Measurements from ENCODE around the gene DNMT1.

Gene DNMT1

DNA sequence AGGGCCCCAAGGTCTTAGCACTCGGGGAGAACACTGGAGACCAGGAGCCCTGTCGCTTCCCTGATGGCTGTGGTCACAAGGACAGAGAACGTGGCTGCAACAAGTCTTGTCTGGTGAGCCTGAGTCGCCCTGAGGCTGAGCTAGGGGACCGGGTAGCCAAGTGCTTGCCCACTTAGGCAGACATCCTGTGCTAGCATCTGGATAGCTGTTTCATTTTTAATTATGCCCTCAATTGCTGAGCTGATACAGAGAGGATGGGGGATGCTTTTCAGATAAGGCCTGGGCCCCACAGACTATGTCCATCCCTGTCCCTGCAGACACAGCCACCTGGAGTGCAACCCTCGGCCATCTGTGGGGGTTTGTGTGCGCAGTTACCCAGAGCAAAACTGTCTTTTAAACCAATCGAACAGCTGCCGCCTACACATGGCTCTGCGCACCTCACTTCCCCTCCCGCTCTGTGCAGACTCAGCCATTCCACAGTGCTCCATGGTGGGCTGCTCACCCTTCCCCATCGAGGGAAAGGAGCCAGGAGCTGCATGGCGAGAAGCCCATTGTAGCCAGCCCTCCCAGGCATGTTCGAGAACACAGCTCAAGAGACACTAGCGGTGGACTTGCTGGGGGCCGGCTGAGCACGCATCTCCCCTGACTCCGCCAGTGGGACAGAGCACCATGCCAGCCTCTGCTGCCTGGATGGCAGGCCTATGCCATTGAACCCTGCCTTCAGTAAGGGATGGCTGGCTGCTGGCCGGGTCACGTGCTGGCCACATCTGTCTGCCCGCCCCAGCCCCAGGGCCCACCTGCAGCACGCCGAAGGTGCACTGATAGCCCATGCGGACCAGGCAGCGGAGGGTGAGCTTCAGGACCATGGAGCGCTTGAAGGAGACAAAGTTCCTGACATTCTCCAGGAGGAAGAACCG, 55.6 kb downstream of the DNMT1 start:
- no peak for DNase-seq

DNA sequence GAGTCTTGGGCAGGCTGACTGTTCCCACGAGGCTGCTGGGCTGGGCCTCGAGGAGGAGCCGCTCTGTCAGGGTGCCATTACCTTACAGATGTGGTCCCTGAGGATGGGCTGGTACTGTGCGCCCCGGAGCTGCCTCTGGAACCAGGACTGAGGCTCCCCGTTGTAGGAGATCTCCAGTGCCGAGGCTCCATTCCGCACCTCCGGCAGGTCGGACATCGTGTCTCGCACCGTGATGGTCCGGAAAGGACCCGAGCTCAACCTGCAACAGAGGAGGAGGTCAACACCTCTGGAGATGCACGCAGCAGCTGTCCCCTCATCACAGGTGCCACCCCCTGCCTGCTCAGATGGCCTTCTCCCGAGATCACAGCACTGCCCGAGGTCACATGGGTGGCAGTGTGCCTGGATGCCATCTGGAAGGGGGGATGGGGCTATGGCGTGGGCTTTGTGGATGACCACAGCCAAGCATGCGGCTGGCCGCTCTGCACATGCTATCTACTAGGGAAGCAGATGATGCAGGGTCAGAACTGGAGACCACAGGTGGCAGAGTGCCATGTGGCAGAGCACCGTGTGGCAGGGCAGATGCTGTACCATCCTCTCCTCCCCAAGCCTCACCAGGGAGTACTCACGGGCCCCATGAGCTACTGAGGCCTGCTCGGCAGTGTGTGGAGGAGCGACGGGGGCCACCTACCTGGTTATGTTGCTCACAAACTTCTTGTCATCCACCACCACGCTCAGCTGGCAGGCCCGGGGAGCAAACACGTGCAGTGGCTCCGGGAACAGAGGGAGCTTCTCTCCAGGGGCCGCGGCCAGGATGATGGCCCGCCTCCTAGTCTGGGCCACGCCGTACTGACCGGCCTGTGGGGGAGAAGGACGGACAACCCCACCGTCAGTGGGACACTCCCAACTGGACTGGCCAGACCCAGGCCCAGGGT, 56.7 kb downstream of the DNMT1 start:
- DNase-seq = no peak

DNA sequence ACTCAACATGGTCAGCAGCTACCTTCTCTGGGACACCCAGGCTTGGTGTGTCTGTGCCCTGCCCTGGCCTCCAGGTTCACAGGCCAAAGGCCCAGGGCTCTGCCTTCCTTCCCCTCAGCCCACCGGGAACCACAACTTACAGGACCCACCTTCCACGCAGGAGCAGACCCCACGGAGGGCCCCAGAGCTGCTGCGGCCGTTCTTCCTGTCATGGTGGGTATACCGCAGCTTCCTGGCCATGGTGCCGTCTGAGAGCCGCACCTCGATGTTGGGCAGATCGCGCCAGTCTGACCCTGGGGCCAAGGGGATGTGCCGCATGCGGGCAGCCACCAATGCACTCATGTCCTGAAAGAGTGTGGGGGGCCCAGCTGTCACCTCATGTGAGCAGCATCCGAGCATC, 57.8 kb downstream of the DNMT1 start:
- no peak for DNase-seq

DNA sequence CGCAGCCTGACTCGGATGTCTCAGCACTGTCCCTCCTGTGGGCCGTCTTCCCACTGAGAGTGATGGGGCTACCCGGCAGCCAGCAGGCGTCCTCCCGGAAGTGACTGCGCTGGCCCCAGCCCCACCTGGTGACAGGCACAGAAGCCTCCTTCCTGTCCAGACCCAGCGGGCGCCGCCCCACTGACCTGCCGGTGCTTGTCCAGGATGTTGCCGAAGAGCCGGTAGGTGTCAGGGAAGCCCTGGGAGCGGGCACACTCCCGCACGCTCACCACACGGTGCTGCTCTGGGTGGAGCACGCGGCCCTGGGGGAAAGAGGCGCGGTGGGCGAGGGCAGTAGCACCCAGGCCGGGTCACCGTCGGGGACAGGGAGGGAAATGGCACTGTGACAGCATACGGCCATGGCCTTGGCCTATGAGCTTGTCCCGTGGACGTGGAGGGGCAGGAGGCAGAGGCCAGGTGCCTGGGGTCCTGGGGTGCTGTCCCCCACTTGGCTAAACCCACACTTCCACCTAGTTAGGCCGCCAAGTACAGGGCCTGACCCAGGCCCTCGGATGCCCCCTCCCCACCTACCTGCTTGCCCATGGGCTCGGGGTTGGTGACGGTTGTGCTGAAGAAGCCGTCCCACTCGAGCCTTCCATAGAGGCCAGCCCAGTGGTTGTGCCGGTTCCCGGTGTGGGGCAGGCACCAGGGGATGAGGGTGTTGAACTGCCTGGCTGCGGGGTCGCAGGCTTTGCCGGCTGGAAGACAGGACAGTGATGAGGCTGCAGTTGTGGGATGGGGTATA, 59.0 kb downstream of the DNMT1 start:
- DNase-seq = no peak

DNA sequence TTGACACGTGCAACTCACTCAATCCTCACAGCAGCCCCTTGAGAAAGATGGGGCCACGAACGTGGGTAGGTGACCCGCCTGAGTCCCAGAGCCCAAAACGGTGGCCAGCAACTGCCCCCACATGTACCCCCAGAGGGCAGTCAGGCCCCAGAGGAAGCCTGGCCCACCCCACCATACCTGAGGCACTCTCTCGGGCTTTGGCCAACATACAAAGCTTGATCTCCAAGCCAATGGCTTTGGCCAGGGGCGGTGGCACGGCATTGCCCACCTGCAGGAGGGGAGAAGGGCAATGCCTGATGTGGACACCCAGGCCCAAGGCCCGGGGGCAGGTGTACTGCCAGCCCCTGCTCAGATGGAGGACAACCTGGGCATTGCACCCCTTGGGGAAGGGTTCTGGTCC, 60.7 kb downstream of the DNMT1 start:
- DNase-seq = no peak

DNA sequence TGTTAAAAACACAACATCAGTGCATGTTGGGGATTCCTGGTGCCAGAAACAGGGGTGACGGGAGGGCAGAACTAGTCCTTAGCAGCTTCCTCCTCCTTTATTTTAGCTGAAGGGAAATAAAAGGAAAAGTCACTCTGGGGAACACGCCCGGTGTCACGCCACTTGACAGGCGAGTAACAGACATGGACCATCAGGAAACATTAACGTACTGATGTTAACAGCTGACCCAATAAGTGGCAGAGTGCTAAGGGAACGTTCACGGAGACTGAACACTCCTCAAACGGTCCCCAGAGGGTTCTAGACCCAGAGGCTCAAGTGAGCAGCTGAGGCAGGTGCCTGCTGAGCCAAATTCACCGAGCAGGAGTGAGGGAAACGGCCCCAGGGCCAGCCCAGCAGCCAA, 61.2 kb downstream of the DNMT1 start:
- no peak for DNase-seq

DNA sequence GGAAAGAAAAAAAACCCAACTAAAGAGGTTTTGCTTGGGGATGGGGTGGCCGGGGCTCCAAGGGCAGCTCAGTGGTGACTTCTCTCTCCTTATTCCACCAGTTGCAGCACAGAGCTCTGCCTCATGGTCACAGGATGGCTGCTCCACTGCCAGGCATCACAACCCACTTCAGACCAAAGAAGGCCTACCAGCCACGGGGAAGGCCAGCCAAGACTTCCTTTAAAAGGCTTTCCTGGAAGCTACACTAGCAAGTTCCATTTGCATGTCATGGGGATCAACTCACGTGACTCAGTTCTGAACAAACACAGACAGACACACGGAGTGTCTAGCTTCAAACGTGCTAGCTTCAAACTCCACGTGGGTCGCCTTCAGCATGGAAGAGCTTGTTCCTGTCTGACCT, 61.8 kb downstream of the DNMT1 start:
- DNase-seq = no peak

DNA sequence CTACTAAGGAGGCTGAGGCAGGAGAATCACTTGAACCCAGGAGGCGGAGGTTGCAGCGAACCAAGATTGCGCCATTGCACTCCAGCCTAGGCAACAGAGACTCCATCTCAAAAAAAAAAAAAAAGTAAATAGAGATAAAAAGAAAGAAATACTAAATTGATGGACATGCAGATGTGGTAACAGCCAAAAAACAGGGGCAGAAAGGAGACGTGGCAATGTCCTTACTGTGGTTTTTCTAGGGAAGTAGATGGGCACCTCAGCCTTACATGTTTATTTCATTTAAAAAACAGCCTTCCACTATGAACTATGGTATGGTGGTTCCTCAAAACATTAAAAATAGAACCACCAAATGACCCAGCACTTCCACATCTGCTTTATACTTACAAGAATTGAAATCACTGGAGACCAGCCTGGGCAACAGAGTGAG, 68.5 kb downstream of the DNMT1 start:
- no peak for DNase-seq

DNA sequence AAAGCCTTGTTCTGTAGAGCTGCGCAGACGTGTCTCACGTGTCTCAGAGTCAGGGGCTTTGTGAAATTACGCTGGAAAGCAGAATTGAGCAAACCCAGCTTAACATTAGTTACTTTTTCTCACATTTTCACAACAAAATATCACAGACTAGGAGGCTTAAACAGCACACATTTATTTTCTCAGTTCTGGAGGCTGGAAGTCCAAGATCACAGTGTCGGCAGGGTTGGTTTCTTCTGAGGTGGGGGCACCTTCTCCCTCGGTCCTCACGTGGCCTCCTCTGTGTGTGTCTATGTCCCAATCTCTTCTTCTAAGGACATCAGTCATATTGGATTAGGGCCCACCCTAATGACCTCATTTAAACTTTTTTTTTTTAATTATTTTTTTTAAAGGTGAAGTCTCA, 70.3 kb downstream of the DNMT1 start:
- DNase-seq = no peak

DNA sequence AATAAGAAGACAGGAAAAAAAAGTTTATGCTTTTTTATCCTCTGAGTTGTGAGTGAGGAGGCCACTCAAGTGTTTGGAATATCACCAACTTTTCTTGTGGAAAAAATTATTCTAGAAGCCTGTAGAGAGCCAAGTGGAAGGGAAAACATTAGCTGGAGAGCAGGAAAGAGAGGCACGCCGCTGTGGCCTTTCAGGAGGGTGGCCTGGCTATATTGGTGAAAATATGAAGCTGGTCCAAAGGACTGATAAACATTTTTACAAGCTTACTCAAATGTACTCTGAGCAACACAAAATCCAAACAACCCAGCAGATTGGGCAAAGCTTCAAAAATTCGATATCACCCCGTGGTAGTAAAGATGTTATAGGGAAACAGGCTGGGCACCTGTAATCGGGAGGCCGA, 72.7 kb downstream of the DNMT1 start:
- no peak for DNase-seq

DNA sequence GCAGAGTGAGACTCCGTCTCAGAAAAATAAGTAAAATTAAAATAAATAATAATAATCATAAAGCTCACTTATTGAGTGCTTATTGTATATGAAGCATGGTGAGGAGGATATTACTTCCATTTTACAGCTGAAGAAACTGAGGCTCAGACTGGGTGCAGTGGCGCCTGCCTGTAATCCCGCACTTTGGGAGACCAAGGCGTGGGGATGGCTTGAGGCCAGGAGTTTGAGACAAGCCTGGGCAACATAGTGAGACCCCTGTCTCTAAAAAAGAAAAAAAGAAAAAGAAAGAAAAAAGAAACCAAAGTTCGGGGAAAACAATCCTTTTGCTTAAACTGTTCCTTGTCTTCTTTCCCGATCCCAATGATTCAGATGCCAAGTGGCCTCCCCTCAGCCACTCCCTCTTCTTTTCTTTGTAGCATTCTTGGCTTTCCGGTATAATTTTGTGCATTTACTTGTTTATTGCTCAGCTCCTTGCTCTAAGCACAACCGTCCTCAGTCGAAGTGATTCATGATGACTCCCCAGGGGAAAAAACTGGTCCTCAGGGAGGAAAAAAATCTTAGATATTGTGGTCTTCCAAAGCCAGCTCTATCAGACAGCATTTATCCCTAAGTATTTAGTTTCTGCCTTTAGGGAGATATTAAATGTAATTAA, 74.1 kb downstream of the DNMT1 start:
- DNase-seq = no peak

DNA sequence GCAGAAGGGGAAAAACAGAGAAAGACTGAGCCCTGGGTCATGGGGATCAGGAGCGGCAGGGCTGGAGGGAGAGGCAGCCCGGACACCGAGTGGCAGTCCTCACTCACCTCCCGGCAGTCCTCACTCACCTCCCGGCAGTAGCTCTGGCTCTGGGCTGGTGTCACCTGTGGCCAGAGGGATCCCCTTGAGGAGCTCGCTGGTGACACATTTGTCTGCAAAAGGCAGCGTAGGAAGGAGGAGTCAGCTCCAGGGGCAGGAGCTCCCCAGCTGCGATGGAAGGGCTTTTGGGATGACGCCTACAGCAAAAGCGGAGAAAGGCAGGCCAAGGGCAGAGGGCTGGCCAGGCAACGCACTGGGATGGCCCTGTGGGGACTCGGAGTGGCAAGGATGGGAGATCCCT, 75.8 kb downstream of the DNMT1 start:
- DNase-seq = no peak

DNA sequence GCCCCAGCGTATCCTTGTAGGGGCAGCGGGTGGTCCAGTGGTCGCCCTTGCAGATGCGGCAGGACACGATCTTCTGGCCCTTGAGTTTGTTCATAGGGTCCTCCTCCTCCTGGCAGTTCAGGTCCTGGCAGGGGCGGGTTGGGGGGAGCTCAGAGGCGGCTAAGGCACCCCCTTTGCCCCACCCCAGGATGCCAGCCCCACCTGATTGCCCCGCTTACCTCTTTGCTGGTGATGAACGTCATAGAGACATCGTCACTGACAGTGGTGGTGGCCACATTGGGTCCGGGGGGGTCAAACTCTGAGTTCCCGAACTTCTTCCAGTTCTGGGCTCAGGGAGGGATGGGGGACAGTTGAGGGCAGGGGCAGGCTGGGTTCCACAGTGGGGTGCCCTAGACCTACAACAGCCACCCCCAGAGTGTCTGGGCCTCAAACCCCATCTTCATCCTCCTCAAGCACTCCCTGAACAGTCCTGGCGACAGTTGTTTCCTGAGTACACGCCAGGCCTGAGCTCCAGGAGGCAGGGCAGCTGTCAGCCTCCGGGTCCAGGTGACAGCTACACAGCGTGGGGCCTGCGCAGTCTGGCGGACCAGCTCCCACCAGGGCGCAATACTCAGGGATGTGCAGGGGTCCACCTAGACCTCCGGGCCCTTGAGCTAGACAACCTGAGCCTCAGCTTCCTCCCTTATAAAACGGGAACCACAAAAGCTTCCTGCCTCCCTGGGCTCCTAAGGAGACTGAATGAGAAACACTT, 77.7 kb downstream of the DNMT1 start:
- DNase-seq = no peak

DNA sequence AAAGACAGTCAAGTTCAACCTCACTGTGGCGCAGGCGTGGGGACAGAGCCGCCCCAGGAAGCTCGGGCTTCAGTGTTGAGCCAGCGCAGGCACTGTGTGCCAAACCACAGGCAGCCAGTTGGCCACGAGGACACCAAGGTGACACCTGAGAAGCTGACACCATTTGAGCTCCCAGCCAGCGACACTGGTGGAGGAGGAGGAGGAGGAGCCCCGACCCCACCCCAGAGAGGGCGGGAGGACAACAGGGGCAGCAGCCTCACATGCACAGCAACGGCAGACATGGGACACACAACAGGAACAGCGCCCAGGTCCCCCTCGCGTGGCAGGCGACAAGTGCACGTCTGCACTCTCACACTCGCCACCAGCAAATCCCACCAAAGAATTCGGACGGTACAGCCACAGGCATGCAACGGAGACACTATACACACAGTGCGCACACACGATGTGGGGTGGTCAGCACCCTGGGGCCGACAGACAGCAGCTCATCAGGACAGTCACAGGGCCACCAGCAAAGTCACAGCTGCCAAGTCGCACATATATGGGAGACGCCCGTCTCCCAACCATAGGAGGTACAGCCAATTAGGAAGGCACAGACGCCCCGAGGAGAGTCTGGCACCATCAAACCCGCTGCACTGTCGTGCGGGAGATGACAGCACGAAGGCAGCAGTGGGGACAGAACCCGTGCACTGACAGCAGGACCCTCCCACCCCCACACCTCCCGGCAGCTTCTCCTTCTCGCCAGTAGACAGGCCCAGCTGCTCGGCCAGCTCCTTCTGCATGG, 78.5 kb downstream of the DNMT1 start:
- no peak for DNase-seq

DNA sequence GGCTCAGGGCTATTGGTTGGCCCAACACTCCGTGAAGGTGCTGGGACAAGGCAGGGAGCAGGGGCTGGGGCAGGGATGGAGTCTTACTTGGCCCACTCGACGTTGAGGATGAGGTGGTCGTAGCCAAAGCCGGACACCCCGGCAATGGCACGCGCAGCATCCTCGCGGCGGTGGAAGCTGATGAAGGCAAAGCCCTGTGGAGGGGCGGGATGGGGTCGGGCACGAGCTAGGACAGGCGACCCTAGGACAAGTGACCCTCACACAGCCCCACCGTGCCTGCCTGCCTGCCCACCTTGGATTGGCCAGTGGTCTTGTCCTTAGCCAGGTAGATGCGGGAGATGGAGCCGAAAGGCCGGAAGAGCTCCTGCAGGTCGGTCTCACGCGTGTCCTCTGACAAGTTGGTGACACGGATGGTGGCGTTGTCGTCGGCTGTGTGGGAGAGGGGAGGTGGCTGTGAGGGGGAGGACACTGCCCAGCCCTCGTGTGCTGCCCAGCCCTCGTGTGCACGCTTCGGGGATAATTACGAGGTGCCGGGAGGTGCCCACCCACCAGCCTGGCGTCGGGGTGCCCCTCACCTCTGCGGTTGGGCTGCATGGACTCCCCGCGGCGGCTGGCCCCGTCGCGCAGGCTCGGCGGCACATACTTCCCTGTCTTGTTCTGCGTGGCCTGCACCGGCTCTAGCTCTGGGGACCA, 79.2 kb downstream of the DNMT1 start:
- no peak for DNase-seq

DNA sequence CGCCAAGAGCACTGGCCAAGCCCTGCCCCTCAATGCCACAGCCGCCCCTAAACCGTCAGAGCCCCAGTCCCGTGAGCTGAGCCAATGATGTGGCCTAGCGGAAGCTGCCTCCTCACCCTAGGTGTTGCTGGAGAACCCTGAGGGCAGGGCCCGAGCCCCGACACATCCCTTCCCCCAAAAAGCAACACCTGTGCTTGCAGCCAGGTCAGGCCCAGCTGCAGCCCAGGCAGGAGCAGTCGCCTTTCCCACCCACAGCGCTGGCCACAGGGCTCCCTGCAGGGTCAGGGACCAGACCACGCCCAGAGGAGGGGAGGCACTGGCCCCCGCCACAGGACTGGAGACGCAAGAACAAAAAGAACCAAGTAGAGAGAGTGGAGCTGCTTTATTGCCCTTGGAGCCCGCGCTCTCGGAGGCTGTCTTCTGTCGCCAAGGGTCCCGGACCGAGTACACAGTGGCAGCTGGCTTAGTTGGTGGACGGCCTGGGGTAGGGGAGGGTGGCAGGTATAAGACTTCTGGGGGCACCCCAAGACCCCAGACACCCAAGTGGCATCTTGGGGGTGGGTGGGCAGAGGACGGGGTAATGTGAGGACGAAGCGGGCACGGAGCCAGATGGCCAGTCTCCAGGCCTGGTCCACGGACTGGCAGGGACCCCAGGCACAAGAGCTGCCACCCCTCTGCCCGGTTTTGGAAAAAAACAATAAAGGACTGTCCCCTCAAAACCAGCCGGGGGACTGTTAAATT, 79.9 kb downstream of the DNMT1 start:
- no peak for DNase-seq

DNA sequence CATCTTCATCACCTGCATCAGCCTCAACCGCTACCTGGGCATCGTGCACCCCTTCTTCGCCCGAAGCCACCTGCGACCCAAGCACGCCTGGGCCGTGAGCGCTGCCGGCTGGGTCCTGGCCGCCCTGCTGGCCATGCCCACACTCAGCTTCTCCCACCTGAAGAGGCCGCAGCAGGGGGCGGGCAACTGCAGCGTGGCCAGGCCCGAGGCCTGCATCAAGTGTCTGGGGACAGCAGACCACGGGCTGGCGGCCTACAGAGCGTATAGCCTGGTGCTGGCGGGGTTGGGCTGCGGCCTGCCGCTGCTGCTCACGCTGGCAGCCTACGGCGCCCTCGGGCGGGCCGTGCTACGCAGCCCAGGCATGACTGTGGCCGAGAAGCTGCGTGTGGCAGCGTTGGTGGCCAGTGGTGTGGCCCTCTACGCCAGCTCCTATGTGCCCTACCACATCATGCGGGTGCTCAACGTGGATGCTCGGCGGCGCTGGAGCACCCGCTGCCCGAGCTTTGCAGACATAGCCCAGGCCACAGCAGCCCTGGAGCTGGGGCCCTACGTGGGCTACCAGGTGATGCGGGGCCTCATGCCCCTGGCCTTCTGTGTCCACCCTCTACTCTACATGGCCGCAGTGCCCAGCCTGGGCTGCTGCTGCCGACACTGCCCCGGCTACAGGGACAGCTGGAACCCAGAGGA, 80.6 kb downstream of the DNMT1 start:
- no peak for DNase-seq

DNA sequence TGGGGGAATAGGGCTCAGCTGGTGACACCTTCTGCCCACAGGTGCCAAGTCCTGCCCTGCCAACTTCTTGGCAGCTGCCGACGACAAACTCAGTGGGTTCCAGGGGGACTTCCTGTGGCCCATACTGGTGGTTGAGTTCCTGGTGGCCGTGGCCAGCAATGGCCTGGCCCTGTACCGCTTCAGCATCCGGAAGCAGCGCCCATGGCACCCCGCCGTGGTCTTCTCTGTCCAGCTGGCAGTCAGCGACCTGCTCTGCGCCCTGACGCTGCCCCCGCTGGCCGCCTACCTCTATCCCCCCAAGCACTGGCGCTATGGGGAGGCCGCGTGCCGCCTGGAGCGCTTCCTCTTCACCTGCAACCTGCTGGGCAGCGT, 81.2 kb downstream of the DNMT1 start:
- no peak for DNase-seq
